ENCODE results near the gene KLHL7.

DNA sequence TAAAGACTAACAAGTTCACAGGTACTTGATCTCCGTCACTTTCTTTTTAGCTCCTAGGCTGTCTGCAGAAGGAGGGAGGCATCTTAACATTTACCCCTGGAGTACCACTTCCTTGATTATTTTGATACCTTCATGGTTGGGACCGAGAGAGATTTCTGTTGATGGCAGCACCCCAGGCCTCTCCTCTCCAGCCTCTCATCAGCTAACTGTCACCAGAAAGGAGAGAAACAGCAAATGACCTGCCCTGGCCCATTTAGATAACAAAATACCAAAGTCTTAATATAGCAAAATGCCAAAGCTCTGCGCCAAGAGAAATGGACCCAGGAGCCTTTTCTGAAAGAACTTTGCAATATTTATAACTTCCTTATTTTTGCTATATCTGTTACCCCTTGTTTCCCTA, 30.0 kb upstream of the KLHL7 start:
- TF ChIP-seq EZH2 (IDR thresholded peaks at IDR 0.05; ENCODE audit: insufficient read depth, poor library complexity, severe bottlenecking) (no peak), EZH2phosphoT487 (IDR thresholded peaks at IDR 0.05; ENCODE audit: insufficient read depth, low read depth) (no peak)
